HEK293 (cell line): ENCODE data around the gene MAGI1.

Experiments
- CTCF ChIA-PET: fragments of 350-600 bp; formaldehyde crosslinking; extraction: SDS; loops from one replicate; lab custom pipeline; 2021; ENCODE audit warnings: antibody characterized with exemption; lab: Yijun Ruan, JAX
- POLR2A ChIA-PET: fragments of 300-600 bp; formaldehyde crosslinking; extraction: SDS; loops from one replicate; lab custom pipeline; 2020; ENCODE audit warnings: antibody characterized with exemption, inconsistent platforms; lab: Yijun Ruan, JAX
- H3K27ac ChIP-seq: fragments of 200-500 bp; sonication (Bioruptor generic); 2 replicates; pipeline ENCODE4 v1.5.1; 2014; ENCODE audit warnings: low read depth, low read length, control low read depth, inconsistent platforms; ENCODE audit errors: extremely low read depth
- H3K36me3 ChIP-seq, 2 experiments: fragments of 200-500 bp in 1 of 2; sonication (Bioruptor generic) in 1 of 2; 1 replicate in 1 of 2; 2 replicates in 1 of 2; pipeline ENCODE4 v1.5.1; 2014 to 2017; ENCODE audit warnings: inconsistent platforms in 2 of 2, low read length in 2 of 2; ENCODE audit not compliant: control insufficient read depth in 2 of 2, insufficient read depth in 1 of 2
- H3K4me1 ChIP-seq: fragments of 200-500 bp; sonication (Bioruptor generic); 2 replicates; pipeline ENCODE4 v1.5.1; 2014; ENCODE audit warnings: mild to moderate bottlenecking, low read length, inconsistent platforms; ENCODE audit not compliant: control insufficient read depth, insufficient read depth
- H3K4me3 ChIP-seq: 2 replicates; pipeline ENCODE4 v1.5.1; 2011; ENCODE audit warnings: low read depth, mild to moderate bottlenecking, control low read depth, low read length, moderate library complexity
- H3K9me3 ChIP-seq: fragments of 200-500 bp; sonication (Bioruptor generic); 2 replicates; pipeline ENCODE4 v1.5.1; 2014; ENCODE audit warnings: low read depth, low read length, inconsistent platforms; ENCODE audit not compliant: control insufficient read depth, insufficient read depth
- IKZF3 ChIP-seq: fragments of 450-650 bp; IDR thresholded peaks from 2 replicates; pipeline ENCODE4 v1.5.0; 2018; ENCODE audit warnings: missing biosample characterization, mild to moderate bottlenecking, missing genetic modification characterization, moderate library complexity
- MZF1 ChIP-seq: fragments of 450-650 bp; formaldehyde crosslinking; IDR thresholded peaks from 2 replicates; pipeline ENCODE4 v1.5.1; 2017; ENCODE audit warnings: missing biosample characterization, missing genetic modification characterization, borderline replicate concordance
- SP3 ChIP-seq: fragments of 450-650 bp; formaldehyde crosslinking; IDR thresholded peaks from 2 replicates; pipeline ENCODE4 v1.5.1; 2016; ENCODE audit warnings: missing biosample characterization, missing genetic modification characterization
- TRIM28 ChIP-seq: IDR thresholded peaks from 2 replicates; pipeline ENCODE4 v1.6.1; 2011; ENCODE audit warnings: low read length, control low read depth, borderline replicate concordance
- ZNF112 ChIP-seq: fragments of 450-650 bp; formaldehyde crosslinking; IDR thresholded peaks from 2 replicates; pipeline ENCODE4 v1.5.0; 2017; ENCODE audit warnings: missing biosample characterization, missing genetic modification characterization
- ZNF121 ChIP-seq: fragments of 450-650 bp; formaldehyde crosslinking; IDR thresholded peaks from 2 replicates; pipeline ENCODE4 v1.5.1; 2016; ENCODE audit warnings: missing biosample characterization, missing genetic modification characterization
- ZNF132 ChIP-seq: fragments of 450-650 bp; formaldehyde crosslinking; IDR thresholded peaks from 2 replicates; pipeline ENCODE4 v1.5.1; 2017; ENCODE audit warnings: missing biosample characterization, missing genetic modification characterization, borderline replicate concordance
- ZNF157 ChIP-seq: fragments of 450-650 bp; formaldehyde crosslinking; IDR thresholded peaks from 2 replicates; pipeline ENCODE4 v1.5.1; 2016; ENCODE audit warnings: missing biosample characterization, missing genetic modification characterization
- ZNF184 ChIP-seq: fragments of 450-650 bp; IDR thresholded peaks from 2 replicates; pipeline ENCODE4 v1.5.1; 2018; ENCODE audit warnings: missing biosample characterization, mild to moderate bottlenecking, missing genetic modification characterization
- ZNF221 ChIP-seq: fragments of 450-650 bp; formaldehyde crosslinking; IDR thresholded peaks from 2 replicates; pipeline ENCODE4 v1.5.1; 2017; ENCODE audit warnings: missing biosample characterization, missing genetic modification characterization, borderline replicate concordance
- ZNF280D ChIP-seq: fragments of 450-650 bp; formaldehyde crosslinking; IDR thresholded peaks from 2 replicates; pipeline ENCODE4 v1.5.1; 2016; ENCODE audit warnings: missing biosample characterization, missing genetic modification characterization
- ZNF311 ChIP-seq: fragments of 450-650 bp; formaldehyde crosslinking; IDR thresholded peaks from 2 replicates; pipeline ENCODE4 v1.5.1; 2017; ENCODE audit warnings: missing biosample characterization, missing genetic modification characterization, borderline replicate concordance
- ZNF423 ChIP-seq: fragments of 450-650 bp; formaldehyde crosslinking; IDR thresholded peaks from 2 replicates; pipeline ENCODE4 v1.5.1; 2016; ENCODE audit warnings: missing biosample characterization, missing genetic modification characterization
- ZNF521 ChIP-seq: fragments of 450-650 bp; formaldehyde crosslinking; IDR thresholded peaks from 2 replicates; pipeline ENCODE4 v1.5.1; 2017; ENCODE audit warnings: missing biosample characterization, mild to moderate bottlenecking, missing genetic modification characterization
- ZNF555 ChIP-seq: fragments of 450-650 bp; formaldehyde crosslinking; conservative IDR thresholded peaks from 2 replicates; pipeline ENCODE4 v1.5.1; 2017; ENCODE audit warnings: missing biosample characterization, mild to moderate bottlenecking, missing genetic modification characterization, inconsistent platforms
- ZNF561 ChIP-seq: fragments of 450-650 bp; IDR thresholded peaks from 2 replicates; pipeline ENCODE4 v1.5.1; 2018; ENCODE audit warnings: missing biosample characterization, missing genetic modification characterization, borderline replicate concordance
- ZNF585B ChIP-seq: fragments of 450-650 bp; formaldehyde crosslinking; IDR thresholded peaks from 2 replicates; pipeline ENCODE4 v1.5.1; 2016; ENCODE audit warnings: missing biosample characterization, missing genetic modification characterization

The MAGI1 gene

GRCh38 chr3:65493371-65493882 is 545.3 kb downstream of the MAGI1 start (continued):
- TF ChIP-seq IKZF3 (tag by site-specific recombination), result no peak
- TF ChIP-seq ZNF311 (tag by site-specific recombination), result no peak
- no peak for TF ChIP-seq MZF1
- TF ChIP-seq ZNF184 (tag by site-specific recombination), result no peak
- TF ChIP-seq ZNF280D (tag by site-specific recombination), result no peak
- no peak for TF ChIP-seq ZNF423 (tag by site-specific recombination)

GRCh38 chr3:65492249-65492648 is 546.5 kb downstream of the MAGI1 start:
- Histone ChIP-seq H3K36me3 (no peaks in the 10 kb centered on the region), H3K27ac (no peak overlapping the region), H3K4me1 (peaks cover 4% of the 10 kb centered on the region; the same call in 1 of the 2 replicates)
- CTCF ChIA-PET, result no interaction called here
- TF ChIP-seq ZNF112 (no peak), ZNF561 (tag by site-specific recombination) (no peak), ZNF121 (tag by site-specific recombination) (no peak), ZNF221 (tag by site-specific recombination) (no peak), ZNF132 (tag by site-specific recombination) (no peak), ZNF521 (tag by site-specific recombination) (no peak)
- TF ChIP-seq, all 188 proteins: peak for 0
- POLR2A ChIA-PET, result no interaction called here
- Histone ChIP-seq H3K4me3 (no peak overlapping the region), H3K9me3 (no peaks in the 10 kb centered on the region)

GRCh38 chr3:65490114-65490513 is 548.6 kb downstream of the MAGI1 start:
- Histone ChIP-seq H3K4me1 (peaks cover 4% of the 10 kb centered on the region; the same call in 1 of the 2 replicates), H3K36me3 (no peaks in the 10 kb centered on the region), H3K27ac (no peak overlapping the region), H3K9me3 (no peaks in the 10 kb centered on the region), H3K4me3 (no peak overlapping the region)
- TF ChIP-seq TRIM28 (0 out of 2 replicates have a peak, but pooled peaks have one; percentile 46), ZNF555 (tag by site-specific recombination) (no peak)
- CTCF ChIA-PET, result no interaction called here
- POLR2A ChIA-PET, result no interaction called here

- peaks cover 4% of the 10 kb centered on the region; the same call in 1 of the 2 replicates for H3K4me1 ChIP-seq
- no peaks in the 10 kb centered on the region for H3K9me3 ChIP-seq
- no peaks in the 10 kb centered on the region for H3K36me3 ChIP-seq
- ChIA-PET POLR2A (no interaction called here), CTCF (no interaction called here)
- no peak overlapping the region for H3K4me3 ChIP-seq
- TF ChIP-seq ZNF423 (tag by site-specific recombination) (no peak), ZNF157 (tag by site-specific recombination) (no peak), SP3 (tag by site-specific recombination) (no peak), ZNF585B (no peak)
- H3K27ac ChIP-seq, result no peak overlapping the region
Measured at GRCh38 chr3:65489253-65489652, 549.5 kb downstream of the MAGI1 start.
